Endometrial microvascular endothelial cells (primary cell): ENCODE measurements around the gene MEIKIN. TPM values are rescaled to one million over a fixed set of nuclear protein-coding genes. Genes with fewer than 3 reads are reported as not detected.

Experiments
- in situ Hi-C: cut with HindIII; loops from 2 replicates; pipeline ENCODE4 v1.10.0; 2017; ENCODE audit warnings: low sequenced_read_pairs, low pct_unique_long_range_greater_than_20kb; ENCODE audit errors: inconsistent ontology term
- total RNA-seq: library from RNA; depleted of rRNA; stranded (reverse); fragments of >200 nt; gene quantifications from one replicate; pipeline ENCODE4 v1.2.3, GENCODE V29; 2015; ENCODE audit errors: inconsistent ontology term

MEIKIN gene
- not detected for total RNA-seq

GRCh38 chr5:131945551-131946168, at the start of gene MEIKIN:
Gene MEIKIN, minus strand, starts transcription at chr5:131945663. Its CDS starts 158 bp downstream, at chr5:131945505.
- in situ Hi-C loops, result no loop called here

- in situ Hi-C loops, result no loop called here
Observed at GRCh38 chr5:131994533-131995226, 49.2 kb upstream of the MEIKIN start.

DNA sequence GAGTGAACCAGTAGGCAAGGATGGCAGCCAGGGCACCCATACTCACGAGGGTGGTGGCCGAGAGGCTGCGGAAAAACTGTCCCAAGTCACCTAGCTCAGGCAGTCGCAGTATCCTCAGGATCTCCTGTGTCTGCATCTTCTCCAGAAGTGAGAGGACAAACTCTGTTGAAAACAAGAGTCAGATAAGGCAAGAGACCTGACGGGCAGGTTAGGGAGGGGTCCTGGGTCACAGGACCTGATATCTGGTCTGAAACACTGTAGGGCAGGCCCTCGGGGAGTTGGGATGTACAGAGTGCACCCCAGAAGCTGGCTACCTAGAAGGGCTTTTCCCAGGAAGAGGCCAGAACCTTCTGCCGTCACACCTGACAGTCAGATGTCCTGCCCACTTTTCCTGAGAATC, 48.6 kb upstream of the MEIKIN start:
- in situ Hi-C loops, result no loop called here

DNA sequence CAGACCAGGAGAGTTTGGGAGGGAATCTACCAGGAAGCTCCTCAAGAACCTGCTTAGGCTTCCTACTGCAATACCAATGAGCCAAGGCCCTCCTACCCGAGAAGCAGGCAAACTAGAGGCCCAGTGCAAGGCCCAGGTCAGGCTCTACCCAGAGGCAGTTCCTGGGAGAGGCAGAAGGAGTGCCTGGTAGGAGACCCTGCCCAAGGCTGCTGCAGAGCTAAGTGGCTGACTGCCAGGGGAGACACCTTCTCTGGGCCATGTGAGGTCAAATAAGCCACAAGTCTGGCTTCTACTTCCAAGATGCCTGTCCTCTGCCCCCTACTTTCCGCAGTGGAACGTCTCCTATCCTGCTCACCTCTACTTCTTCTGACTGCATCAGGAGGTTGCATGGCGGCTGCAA, 48.2 kb upstream of the MEIKIN start:
- in situ Hi-C loops, result no loop called here

DNA sequence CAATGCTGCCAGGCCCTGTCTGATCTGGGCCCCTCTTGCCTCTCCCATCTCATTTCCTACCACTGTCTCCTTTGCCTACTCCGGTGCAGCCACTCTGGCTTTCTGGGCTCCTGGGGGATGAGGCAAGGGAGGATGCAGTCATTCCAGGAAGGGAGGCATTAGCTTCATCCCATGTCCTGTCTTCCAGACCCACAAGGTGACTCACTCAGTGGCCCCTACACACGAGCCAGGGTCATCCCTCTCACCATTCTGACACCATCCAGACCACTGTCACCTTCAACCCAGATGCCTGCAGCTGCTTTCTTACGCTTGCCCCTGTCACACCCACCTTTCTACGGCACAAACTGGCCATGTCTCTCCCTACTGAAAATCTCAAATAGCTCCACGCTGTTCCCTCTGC, 46.9 kb upstream of the MEIKIN start:
- in situ Hi-C loops, result no loop called here

DNA sequence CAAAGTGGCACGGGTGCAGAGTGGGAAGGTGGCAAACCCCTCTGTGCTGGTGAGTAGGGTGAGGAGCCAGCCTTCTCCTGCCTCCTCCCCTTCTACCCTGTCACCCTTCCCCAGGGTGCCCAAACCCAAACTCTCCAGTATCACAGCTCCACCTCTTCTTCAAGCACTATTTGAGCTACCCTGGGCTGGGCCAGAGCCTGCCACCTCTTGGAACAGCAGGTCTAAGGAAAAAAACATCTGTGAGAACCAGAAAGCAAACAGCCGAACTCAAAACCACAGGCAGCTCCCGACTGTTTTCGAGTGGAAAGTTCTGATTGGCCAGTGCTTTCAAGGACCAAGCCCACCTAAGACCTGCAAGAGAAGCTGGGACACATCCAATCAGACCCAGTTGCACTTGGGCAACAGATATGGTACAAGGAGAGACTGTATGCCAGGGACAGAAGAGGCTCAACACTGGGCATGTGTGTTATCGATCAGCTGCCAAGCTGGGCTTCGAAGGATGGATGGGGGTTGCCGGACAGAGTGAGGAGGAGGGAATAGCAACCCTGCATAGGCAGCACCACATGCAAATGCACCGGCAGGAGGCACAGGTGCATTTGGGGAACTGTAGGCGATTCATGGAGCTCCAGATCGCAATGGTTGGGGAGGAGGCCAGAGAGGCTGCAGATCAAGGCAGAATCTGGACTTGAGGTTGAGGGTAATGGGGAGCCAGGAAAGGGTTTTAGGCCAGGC, 46.3 kb upstream of the MEIKIN start:
- in situ Hi-C loops, result no loop called here

DNA sequence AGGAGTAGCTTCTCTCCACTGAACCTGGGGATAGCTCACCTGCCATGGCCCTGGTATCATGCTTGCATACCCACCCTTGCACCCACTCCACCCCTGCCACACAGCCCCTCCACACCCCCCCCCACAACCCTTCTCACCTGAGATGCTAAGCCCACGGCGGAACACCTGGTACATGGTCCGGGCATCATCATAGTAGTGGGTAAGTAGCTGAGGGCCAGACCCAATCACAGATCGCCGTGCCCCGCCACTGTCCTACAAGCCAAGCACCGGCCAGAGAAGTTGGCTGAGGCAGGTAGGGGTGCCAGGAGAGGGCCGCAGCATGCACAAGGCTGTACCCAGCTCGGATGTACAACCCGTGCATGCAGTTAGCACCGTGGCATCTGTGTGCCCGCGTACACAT, 45.3 kb upstream of the MEIKIN start:
- in situ Hi-C loops, result no loop called here

GRCh38 chr5:131988601-131989000, 43.1 kb upstream of the MEIKIN start:
- in situ Hi-C loops, result no loop called here

- in situ Hi-C loops, result no loop called here
Observed at GRCh38 chr5:131987251-131987650, 41.8 kb upstream of the MEIKIN start.

DNA sequence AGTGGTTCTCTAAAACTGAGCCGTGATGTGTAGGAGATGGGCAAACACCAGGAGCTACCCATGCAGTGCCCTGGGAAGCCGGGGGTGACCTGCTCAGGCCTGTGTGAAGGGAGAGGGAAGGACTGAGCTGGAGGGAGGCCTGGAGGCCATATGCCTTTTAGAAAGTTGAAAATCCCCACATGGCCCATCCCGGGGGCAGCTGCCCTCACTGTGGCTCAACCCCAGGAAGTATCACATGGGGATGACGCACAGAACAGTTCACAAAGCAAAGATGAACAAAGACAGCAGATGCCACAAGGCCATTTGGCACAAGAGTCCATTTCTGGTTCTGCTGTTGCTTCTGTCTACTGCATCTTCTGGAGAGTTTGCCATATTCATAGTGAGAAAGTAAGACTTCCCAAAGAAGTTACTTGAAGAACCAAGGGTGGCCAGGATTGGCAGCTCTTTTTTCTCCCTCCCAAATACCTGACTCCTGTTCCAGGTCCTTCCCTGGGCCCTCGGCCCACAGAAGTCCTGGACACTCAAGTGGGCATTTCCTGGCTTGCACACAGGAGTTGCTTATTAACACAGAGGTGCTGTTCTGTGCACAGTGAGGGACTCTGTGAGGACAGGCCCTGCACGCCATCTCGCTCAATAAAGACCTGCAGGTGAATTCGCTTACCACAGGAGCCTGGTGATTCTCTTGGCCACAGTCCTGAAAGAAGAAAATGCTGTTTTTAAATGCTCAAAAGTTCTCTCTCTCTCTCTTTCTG, 40.9 kb upstream of the MEIKIN start:
- in situ Hi-C loops, result no loop called here

DNA sequence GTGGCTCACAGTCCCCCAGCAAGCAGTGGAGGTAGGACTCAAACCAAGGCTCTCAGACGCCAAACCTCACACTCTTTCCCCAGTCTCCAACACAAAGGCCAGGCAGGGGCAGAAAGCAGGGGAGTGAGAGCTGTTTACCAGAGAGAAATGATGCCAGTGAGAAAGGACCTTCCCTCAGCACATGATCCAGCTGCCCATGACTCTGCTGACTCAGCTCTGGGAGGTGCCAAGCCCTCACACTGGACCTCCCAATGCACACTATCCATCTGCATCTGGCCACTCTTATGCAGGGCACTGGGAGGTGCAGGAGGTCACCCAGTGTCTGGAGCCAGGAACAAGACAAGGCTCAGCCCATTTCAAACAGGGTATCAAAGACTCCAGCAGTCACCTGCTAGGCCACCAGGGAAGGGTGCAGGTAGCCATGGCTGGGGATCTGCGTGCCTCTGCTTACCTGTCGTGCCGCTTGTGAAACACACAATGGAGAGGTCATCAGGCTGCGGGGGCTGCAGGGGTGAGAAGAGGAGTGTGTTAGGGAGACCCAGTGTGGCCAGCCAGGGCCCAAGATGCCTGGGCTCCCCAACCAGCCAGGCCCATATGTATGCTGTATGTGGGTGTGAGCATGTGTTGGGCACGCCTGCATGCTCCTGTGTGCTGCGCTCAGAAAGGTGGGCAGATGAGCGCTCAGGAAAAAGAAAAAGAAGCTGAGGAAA, 39.6 kb upstream of the MEIKIN start:
- in situ Hi-C loops, result no loop called here

DNA sequence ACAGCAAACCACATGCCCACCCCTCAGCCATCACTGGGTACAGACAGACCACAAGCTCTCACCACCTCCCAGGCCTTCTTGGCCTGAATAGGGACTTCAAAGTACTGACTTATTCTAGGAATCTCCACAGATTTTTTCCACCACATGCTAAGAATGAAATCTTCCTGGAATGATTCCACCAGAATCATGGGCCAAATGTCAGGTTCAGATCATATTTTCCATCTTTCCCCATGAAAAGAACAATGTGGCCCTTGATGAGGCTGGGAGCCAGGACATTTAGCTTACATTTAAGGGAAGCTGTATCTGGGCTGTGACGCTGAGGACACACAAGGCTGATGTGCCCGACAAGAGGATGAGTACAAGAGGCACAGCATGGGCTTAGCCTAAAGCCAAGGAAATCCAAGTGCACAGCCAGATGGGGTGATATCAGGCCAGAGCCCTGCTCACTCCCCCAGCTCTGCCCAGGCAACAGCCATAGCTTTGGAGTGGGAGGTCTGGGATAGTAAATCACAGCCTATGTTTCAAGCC, 37.8 kb upstream of the MEIKIN start:
- in situ Hi-C loops, result no loop called here

DNA sequence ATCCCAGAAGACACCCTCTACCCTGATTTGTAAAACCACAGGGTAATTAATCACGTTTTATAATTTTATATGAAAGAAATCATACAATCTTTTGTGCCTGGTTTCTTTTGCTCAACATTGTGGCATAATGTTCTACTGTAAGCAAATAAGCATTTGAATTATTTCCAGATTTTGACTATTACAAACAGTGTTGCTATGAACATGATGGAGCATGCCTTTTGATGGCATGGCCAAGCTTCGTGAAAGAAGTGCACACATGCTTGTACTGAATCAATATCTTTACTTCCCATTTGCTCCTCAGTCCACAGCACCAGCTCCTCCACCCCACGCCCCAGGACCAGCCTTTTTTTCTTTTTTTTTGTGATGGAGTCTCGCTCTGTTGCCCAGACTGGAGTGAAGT, 36.1 kb upstream of the MEIKIN start:
- in situ Hi-C loops, result no loop called here

- in situ Hi-C loops, result no loop called here
Observed at GRCh38 chr5:131980696-131981095, 35.2 kb upstream of the MEIKIN start.

GRCh38 chr5:131979816-131980215, 34.4 kb upstream of the MEIKIN start:
- in situ Hi-C loops, result no loop called here

GRCh38 chr5:131977212-131977604, 31.7 kb upstream of the MEIKIN start:
- in situ Hi-C loops, result no loop called here

DNA sequence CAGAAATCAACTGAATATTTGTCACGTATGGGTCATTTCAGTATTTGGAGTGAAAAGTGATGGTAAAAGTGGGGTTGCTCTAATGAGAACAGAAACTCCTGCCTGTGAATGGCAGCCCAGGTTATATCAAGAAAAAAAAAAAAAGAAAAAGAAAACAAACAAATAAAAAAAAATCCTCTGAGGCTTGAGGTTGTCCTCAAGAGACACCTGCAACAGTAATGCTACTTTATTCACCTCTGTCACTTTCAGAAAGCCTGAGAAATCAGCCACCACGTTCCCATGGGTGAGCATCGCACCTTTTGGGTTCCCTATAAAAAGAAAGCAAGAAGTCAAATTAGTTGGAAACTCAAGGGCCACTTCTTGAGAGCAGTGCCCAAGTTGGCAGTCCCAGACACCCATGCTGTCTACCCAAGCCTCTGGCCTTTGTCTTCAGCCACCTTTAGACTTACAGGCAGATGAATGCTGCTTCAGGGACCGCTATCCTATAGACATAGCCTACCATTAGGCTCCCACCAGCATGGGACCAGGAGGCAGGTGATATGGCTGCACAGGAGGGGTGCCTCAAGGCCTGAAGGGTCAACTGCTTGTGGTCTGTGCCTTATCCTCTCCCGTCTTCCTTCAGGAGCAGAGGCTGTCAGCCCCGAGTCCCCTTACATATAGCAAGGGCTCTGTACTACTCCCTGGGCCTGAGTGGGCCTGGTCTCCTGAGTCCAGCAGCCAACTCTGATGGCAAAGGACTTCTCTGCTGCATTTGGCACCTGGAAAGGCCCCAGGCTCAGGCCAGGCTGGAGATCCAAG, 31.1 kb upstream of the MEIKIN start:
- in situ Hi-C loops, result no loop called here
